ENCODE data around the gene BORCS5. TPM values are rescaled to one million over a fixed set of nuclear protein-coding genes. Genes with fewer than 3 reads are reported as not detected.

BORCS5 gene
- total RNA-seq, 1 experiment from 2014 or later, result 13.9 TPM

GRCh38 chr12:12467264-12467663 lies 110.4 kb downstream of the BORCS5 start:
- H3K4me1 Mint-ChIP-seq, result peaks cover 5 to 8% of the 10 kb centered on the region in 2 experiments
- WGBS (ENCODE audit: extremely low coverage, insufficient read length, low lambda C conversion rate), result no CpG with 5 or more reads among the region's 6 CpGs
- no peak overlapping the region for H3K27ac ChIP-seq (ENCODE audit: insufficient read length, low read depth, low read length)
- H2BK5ac ChIP-seq (ENCODE audit: insufficient read length, low read length), result no peak overlapping the region
- no peak overlapping the region for H3K4me3 Mint-ChIP-seq
- H4K8ac ChIP-seq (replicated peaks; ENCODE audit: insufficient read length, low read depth, low read length), result no peak overlapping the region
- H3K9me3 ChIP-seq (ENCODE audit: control insufficient read depth, low read depth, low read length), result no peaks in the 10 kb centered on the region
- no peak for DNase-seq
- no peak overlapping the region for H2BK20ac ChIP-seq (ENCODE audit: low read depth, low read length, poor library complexity, severe bottlenecking)
- H3K18ac ChIP-seq (ENCODE audit: insufficient read length, low read depth, low read length), result no peak overlapping the region
- no peak overlapping the region for H3K56ac ChIP-seq (ENCODE audit: insufficient read length, low read depth, low read length)
- no peak overlapping the region for H3K4me2 ChIP-seq (ENCODE audit: insufficient read depth, insufficient read length, low read length)
- no peak overlapping the region for H2AFZ ChIP-seq (ENCODE audit: low read length)
- H3K36me3 Mint-ChIP-seq (ENCODE audit: insufficient read depth in 1 of 3, low read depth in 3 of 3), result peaks cover 22 to 34% (median 30%) of the 10 kb centered on the region in 3 experiments
- TF ChIP-seq CTCF (conservative IDR thresholded peaks at IDR 0.05), result no peak
- no peak overlapping the region for H3K4ac ChIP-seq (ENCODE audit: low read depth, low read length)
- H3K14ac ChIP-seq (ENCODE audit: insufficient read depth, low read length), result no peak overlapping the region
- H3K9me3 Mint-ChIP-seq, result peaks cover 16 to 17% of the 10 kb centered on the region in 2 experiments
- H3K27ac Mint-ChIP-seq, result peak overlapping the region in 1 of 3 experiments; percentile 57; a peak in 1 of 7 replicates
- H3K27me3 Mint-ChIP-seq (ENCODE audit: low read depth), result no peaks in the 10 kb centered on the region; the same call in 1 of the 2 replicates
- H2BK15ac ChIP-seq (ENCODE audit: low read depth, low read length), result no peak overlapping the region
- H3K79me1 ChIP-seq (ENCODE audit: insufficient read depth, low read depth, low read length, poor library complexity, severe bottlenecking), result no peaks in the 10 kb centered on the region
- H4K91ac ChIP-seq (ENCODE audit: insufficient read length, low read depth, low read length), result no peak overlapping the region
- H3K23me2 ChIP-seq (ENCODE audit: insufficient read length, low read depth, low read length, poor library complexity, severe bottlenecking), result no peaks in the 10 kb centered on the region
- H3T11ph ChIP-seq (ENCODE audit: low read length), result no peak overlapping the region
- no peak overlapping the region for H2AK5ac ChIP-seq (ENCODE audit: insufficient read length, low read length)
- no peaks in the 10 kb centered on the region for H4K20me1 ChIP-seq (ENCODE audit: control insufficient read depth, insufficient read depth, insufficient read length)
- peaks cover 4% of the 10 kb centered on the region; the same call in 1 of the 2 replicates for H3K4me1 ChIP-seq (ENCODE audit: insufficient read depth, low read length)
- H4K5ac ChIP-seq (ENCODE audit: insufficient read length, low read depth, low read length), result no peak overlapping the region
- no peak overlapping the region for H3K23ac ChIP-seq (ENCODE audit: insufficient read length, low read depth, low read length)
- H2BK120ac ChIP-seq (ENCODE audit: low read depth, low read length, poor library complexity, severe bottlenecking), result no peak overlapping the region
- no peaks in the 10 kb centered on the region for H3K27me3 ChIP-seq (ENCODE audit: insufficient read depth, low read length)
- H3K9ac ChIP-seq (ENCODE audit: extremely low read depth, insufficient read length, low read length), result no peak overlapping the region
- H2BK12ac ChIP-seq (ENCODE audit: insufficient read length, low read depth, low read length), result no peak overlapping the region
- H3K79me2 ChIP-seq (ENCODE audit: insufficient read depth, low read length), result no peaks in the 10 kb centered on the region

Data from H9 (cell line).